Measurements from ENCODE around the gene TNFAIP2. TPM values are rescaled to one million over a fixed set of nuclear protein-coding genes. Genes with fewer than 3 reads are reported as not detected.

The TNFAIP2 gene
- total RNA-seq, 4 donors from 2014 or later, result 14.8 to 72.9 (median 22.3) TPM

GRCh38 chr14:103103461-103104388 lies 19.5 kb upstream of the TNFAIP2 start:
- Histone ChIP-seq H3K27me3 (peaks cover 31 to 45% (median 40%) of the 10 kb centered on the region in 3 donors), H3K4me3 (peak overlapping the region in 2 of 4 donors; percentile 2 to 25), H3K4me1 (peaks cover 0 to 14% of the 10 kb centered on the region in 2 donors), H3K9me3 (no peaks in the 10 kb centered on the region), H3K36me3 (no peaks in the 10 kb centered on the region), H3K27ac (no peak overlapping the region)
- in situ Hi-C loops (cut with MboI; ENCODE audit: low sequenced_read_pairs in 4 of 4) (loop anchor here in 3 of 4 donors (10.0 kb wide), 2 partner anchors 81 to 181 kb away; no protein-coding TSS in a partner anchor), intact Hi-C loops (cut with DNase I; ENCODE audit: low total_unique reads) (loop anchor here (1.0 to 2.0 kb wide), 2 partner anchors 23 to 78 kb away; no protein-coding TSS in a partner anchor)
- no peak for ATAC-seq
- DNase-seq, result no peak
- TF ChIP-seq CTCF (IDR thresholded peaks at IDR 0.05 in 4 of 5, conservative IDR thresholded peaks at IDR 0.05 in 1 of 5) (peak in 1 of 5 experiments; percentile 17), POLR2A (IDR thresholded peaks at IDR 0.05) (no peak)

- no peak for DNase-seq
- peaks cover 0 to 14% of the 10 kb centered on the region in 2 donors for H3K4me1 ChIP-seq
- no peak for ATAC-seq
- H3K27me3 ChIP-seq, result peaks cover 31 to 45% (median 40%) of the 10 kb centered on the region in 3 donors
- no peaks in the 10 kb centered on the region for H3K9me3 ChIP-seq
- no peaks in the 10 kb centered on the region for H3K36me3 ChIP-seq
- no peak overlapping the region for H3K4me3 ChIP-seq
- no peak overlapping the region for H3K27ac ChIP-seq
- intact Hi-C loops (cut with DNase I; ENCODE audit: low total_unique reads) (loop anchor here (1.0 to 2.0 kb wide), 2 partner anchors 22 to 77 kb away; no protein-coding TSS in a partner anchor), in situ Hi-C loops (cut with MboI; ENCODE audit: low sequenced_read_pairs in 4 of 4) (loop anchor here in 3 of 4 donors (10.0 kb wide), 2 partner anchors 80 to 180 kb away; no protein-coding TSS in a partner anchor)
- TF ChIP-seq CTCF (IDR thresholded peaks at IDR 0.05 in 4 of 5, conservative IDR thresholded peaks at IDR 0.05 in 1 of 5) (no peak), POLR2A (IDR thresholded peaks at IDR 0.05) (no peak)
Measured at GRCh38 chr14:103104389-103104653, 18.9 kb upstream of the TNFAIP2 start.

GRCh38 chr14:103104654-103105452 lies 18.4 kb upstream of the TNFAIP2 start:
- Histone ChIP-seq H3K27ac (no peak overlapping the region), H3K36me3 (no peaks in the 10 kb centered on the region), H3K27me3 (peaks cover 31 to 45% (median 40%) of the 10 kb centered on the region in 3 donors), H3K4me1 (peaks cover 3 to 18% of the 10 kb centered on the region in 2 donors), H3K4me3 (no peak overlapping the region), H3K9me3 (no peaks in the 10 kb centered on the region)
- intact Hi-C loops (cut with DNase I; ENCODE audit: low total_unique reads) (loop anchor here (1.0 to 2.0 kb wide), 5 partner anchors 22 to 188 kb away; no protein-coding TSS in a partner anchor), in situ Hi-C loops (cut with MboI; ENCODE audit: low sequenced_read_pairs in 4 of 4) (loop anchor here (5.0 to 10.0 kb wide), 4 partner anchors 80 to 187 kb away; no protein-coding TSS in a partner anchor)
- DNase-seq (peak in 1 of 2 donors; percentile 49), ATAC-seq (peak; percentile 73 to 77)
- TF ChIP-seq CTCF (IDR thresholded peaks at IDR 0.05 in 4 of 5, conservative IDR thresholded peaks at IDR 0.05 in 1 of 5) (peak; percentile 92 to 100 (median 99)), POLR2A (IDR thresholded peaks at IDR 0.05) (no peak)

- in situ Hi-C loops (cut with MboI; ENCODE audit: low sequenced_read_pairs in 4 of 4) (loop anchor here (5.0 to 10.0 kb wide), 4 partner anchors 79 to 187 kb away; no protein-coding TSS in a partner anchor), intact Hi-C loops (cut with DNase I; ENCODE audit: low total_unique reads) (loop anchor here (1.0 to 2.0 kb wide), 4 partner anchors 21 to 188 kb away; no protein-coding TSS in a partner anchor)
- DNase-seq (no peak), ATAC-seq (no peak)
- Histone ChIP-seq H3K27me3 (peaks cover 31 to 40% (median 38%) of the 10 kb centered on the region in 3 donors), H3K27ac (no peak overlapping the region), H3K4me1 (peaks cover 11 to 26% of the 10 kb centered on the region in 2 donors), H3K9me3 (no peaks in the 10 kb centered on the region), H3K4me3 (no peak overlapping the region), H3K36me3 (no peaks in the 10 kb centered on the region)
- TF ChIP-seq POLR2A (IDR thresholded peaks at IDR 0.05), result no peak
- TF ChIP-seq CTCF (IDR thresholded peaks at IDR 0.05 in 4 of 5, conservative IDR thresholded peaks at IDR 0.05 in 1 of 5), result no peak
Measured at GRCh38 chr14:103105580-103106150, 17.6 kb upstream of the TNFAIP2 start.
